Natural killer cell (primary cell): ENCODE data around the gene CDC42SE2. TPM values are rescaled to one million over a fixed set of nuclear protein-coding genes. Genes with fewer than 3 reads are reported as not detected.
"Not testable (repeated sequence)": the region's sequence is repeated elsewhere in the genome, so short reads cannot be mapped to it uniquely, and the experiment has no call there.

Experiments
- ATAC-seq, 3 donors: fragments of 150-1000 bp in 2 of 3; fragments of 200-7000 bp in 1 of 3; cut with Tn5 transposase; 1 replicate in 1 of 3; 2 replicates in 2 of 3; pipeline ENCODE4 v1.10.0; 2021; ENCODE audit warnings: mild to moderate bottlenecking in 2 of 3, moderate library complexity in 2 of 3
- DNase-seq, 2 donors: peaks; one replicate each; pipeline versions ENCODE4 v3.0.0 to v3.0.0-alpha.2; 2013 to 2021; ENCODE audit warnings: mixed read lengths in 1 of 2
- H3K27ac ChIP-seq: one replicate; pipeline ENCODE4 v1.5.1; 2013; ENCODE audit warnings: mild to moderate bottlenecking, low read length
- H3K27me3 ChIP-seq: one replicate; pipeline ENCODE4 v1.6.1; 2013; ENCODE audit warnings: low read length; ENCODE audit not compliant: control insufficient read depth, insufficient read depth
- H3K36me3 ChIP-seq: one replicate; pipeline ENCODE4 v1.6.1; 2013; ENCODE audit warnings: low read length; ENCODE audit not compliant: control insufficient read depth, insufficient read depth
- H3K4me1 ChIP-seq: one replicate; pipeline ENCODE4 v1.6.1; 2013; ENCODE audit warnings: low read length; ENCODE audit not compliant: control insufficient read depth, insufficient read depth
- H3K4me3 ChIP-seq: one replicate; pipeline ENCODE4 v1.5.1; 2013; ENCODE audit warnings: low read length
- H3K9me3 ChIP-seq: one replicate; pipeline ENCODE4 v1.6.1; 2013; ENCODE audit warnings: low read length; ENCODE audit not compliant: control insufficient read depth, insufficient read depth
- H3K27ac Mint-ChIP-seq, 2 donors: one replicate each; pipeline ENCODE4 v1.8.0; 2022; ENCODE audit warnings: mild to moderate bottlenecking in 2 of 2, mixed read lengths in 2 of 2, moderate library complexity in 1 of 2
- H3K27me3 Mint-ChIP-seq, 2 donors: one replicate each; pipeline ENCODE4 v1.8.0; 2022; ENCODE audit warnings: low read depth in 2 of 2, mixed read lengths in 2 of 2
- H3K36me3 Mint-ChIP-seq: one replicate; pipeline ENCODE4 v1.8.0; 2022; ENCODE audit warnings: mixed read lengths
- H3K4me1 Mint-ChIP-seq, 2 donors: one replicate each; pipeline ENCODE4 v1.8.0; 2022; ENCODE audit warnings: mixed read lengths in 2 of 2
- H3K4me3 Mint-ChIP-seq: one replicate; pipeline ENCODE4 v1.8.0; 2022; ENCODE audit warnings: mild to moderate bottlenecking, moderate library complexity, mixed read lengths
- H3K9me3 Mint-ChIP-seq, 2 donors: one replicate each; pipeline ENCODE4 v1.8.0; 2022; ENCODE audit warnings: mixed read lengths in 2 of 2
- CTCF ChIP-seq: fragments of 200-600 bp; IDR thresholded peaks from one replicate; pipeline ENCODE4 v1.8.0; 2022; ENCODE audit warnings: antibody characterized with exemption
- WGBS: methylation state at CpG from one replicate; pipeline ENCODE4 v1.1.7; 2013; ENCODE audit warnings: missing lambda C conversion rate; ENCODE audit not compliant: insufficient coverage; 5-methylcytosine and 5-hydroxymethylcytosine counted together
- intact Hi-C: fragments of 100-400 bp; cut with micrococcal nuclease; formaldehyde crosslinking; loops from one replicate; pipeline ENCODE4 v1.14.2; 2022
- total RNA-seq, 4 donors: library from RNA; stranded (reverse); fragments of 120-200 nt in 1 of 4; gene quantifications; one replicate each; pipeline versions ENCODE4 v1.2.3 to v1.2.4, GENCODE V29; 2013 to 2022

Gene CDC42SE2
- total RNA-seq, 3 donors from 2014 or later (not counting 1 experiment from before 2014, with no cell fraction given) = 140 to 183 (median 166) TPM

- Mint-ChIP-seq H3K4me3 (peak overlapping the region; percentile 45), H3K27me3 (no peaks in the 10 kb centered on the region), H3K36me3 (no peaks in the 10 kb centered on the region), H3K9me3 (no peaks in the 10 kb centered on the region), H3K4me1 (peaks cover 79 to 81% of the 10 kb centered on the region in 2 donors), H3K27ac (peak overlapping the region; percentile 73 to 93)
- no peaks in the 10 kb centered on the region for H3K27me3 ChIP-seq
- no peak overlapping the region for H3K4me3 ChIP-seq
- H3K27ac ChIP-seq = peak overlapping the region; percentile 69
- intact Hi-C loops = loop anchor here (5.0 kb wide), 1 partner anchor 69 kb away; no protein-coding TSS in a partner anchor
- no peaks in the 10 kb centered on the region for H3K36me3 ChIP-seq
- H3K4me1 ChIP-seq = peaks cover 60% of the 10 kb centered on the region
- H3K9me3 ChIP-seq = no peaks in the 10 kb centered on the region
- ATAC-seq (no peak), DNase-seq (peak in 1 of 2 donors; percentile 44)
- 45% methylated on average over 2 of the region's 6 CpGs for WGBS
- no peak for TF ChIP-seq CTCF
Observed at GRCh38 chr5:131276072-131276471, 12.2 kb downstream of the CDC42SE2 start.

GRCh38 chr5:131277447-131277846 lies 13.6 kb downstream of the CDC42SE2 start:
- DNase-seq = peak in 1 of 2 donors; percentile 42
- H3K27me3 Mint-ChIP-seq = no peaks in the 10 kb centered on the region

GRCh38 chr5:131277875-131278740 lies 14.3 kb downstream of the CDC42SE2 start:
- H3K36me3 ChIP-seq = no peaks in the 10 kb centered on the region
- intact Hi-C loops = loop anchor here (5.0 kb wide), 1 partner anchor 71 kb away; no protein-coding TSS in a partner anchor

More at GRCh38 chr5:131277447-131277846, 13.6 kb downstream of the CDC42SE2 start:
- H3K27ac ChIP-seq = peak overlapping the region; percentile 0
- Mint-ChIP-seq H3K27ac (peak overlapping the region; percentile 82 to 93), H3K9me3 (no peaks in the 10 kb centered on the region), H3K36me3 (no peaks in the 10 kb centered on the region), H3K4me3 (peak overlapping the region; percentile 78), H3K4me1 (peaks cover 78 to 81% of the 10 kb centered on the region in 2 donors)
- H3K36me3 ChIP-seq = no peaks in the 10 kb centered on the region
- TF ChIP-seq CTCF = no peak
- no peaks in the 10 kb centered on the region for H3K9me3 ChIP-seq
- peaks cover 51% of the 10 kb centered on the region for H3K4me1 ChIP-seq
- no peak for ATAC-seq
- H3K4me3 ChIP-seq = no peak overlapping the region
- no peaks in the 10 kb centered on the region for H3K27me3 ChIP-seq
- intact Hi-C loops = loop anchor here (5.0 kb wide), 1 partner anchor 70 kb away; no protein-coding TSS in a partner anchor

GRCh38 chr5:131278741-131279124 lies 14.9 kb downstream of the CDC42SE2 start:
- H3K27me3 Mint-ChIP-seq = not testable (repeated sequence)

More at GRCh38 chr5:131277875-131278740, 14.3 kb downstream of the CDC42SE2 start:
- H3K4me1 Mint-ChIP-seq = peaks cover 76 to 77% of the 10 kb centered on the region in 2 donors
- 78% methylated on average over 3 of the region's 5 CpGs for WGBS
- H3K4me1 ChIP-seq = peaks cover 56% of the 10 kb centered on the region
- ATAC-seq = peak; percentile 24 to 34 (median 31)
- H3K36me3 Mint-ChIP-seq = no peaks in the 10 kb centered on the region
- no peak for TF ChIP-seq CTCF
- no peaks in the 10 kb centered on the region for H3K27me3 Mint-ChIP-seq
- peak overlapping the region; percentile 82 to 93 for H3K27ac Mint-ChIP-seq
- peak in 1 of 2 donors; percentile 63 for DNase-seq
- no peaks in the 10 kb centered on the region for H3K9me3 Mint-ChIP-seq
- H3K4me3 Mint-ChIP-seq = peak overlapping the region; percentile 78
- H3K27me3 ChIP-seq = no peaks in the 10 kb centered on the region
- no peaks in the 10 kb centered on the region for H3K9me3 ChIP-seq
- peak overlapping the region; percentile 59 for H3K27ac ChIP-seq
- H3K4me3 ChIP-seq = no peak overlapping the region

More at GRCh38 chr5:131278741-131279124, 14.9 kb downstream of the CDC42SE2 start:
- DNase-seq, H3K36me3 ChIP-seq, H3K9me3 ChIP-seq, H3K27me3 ChIP-seq, H3K9me3 Mint-ChIP-seq, ATAC-seq, H3K4me3 ChIP-seq, H3K36me3 Mint-ChIP-seq: not testable (repeated sequence)
- 91% methylated on average over 6 of the region's 6 CpGs for WGBS
- Mint-ChIP-seq H3K4me3 (peak overlapping the region; percentile 78), H3K27ac (peak overlapping the region; percentile 82 to 93), H3K4me1 (peaks cover 82 to 84% of the 10 kb centered on the region in 2 donors)
- intact Hi-C loops = loop anchor here (5.0 kb wide), 1 partner anchor 71 kb away; no protein-coding TSS in a partner anchor
- peak overlapping the region; percentile 44 for H3K27ac ChIP-seq
- H3K4me1 ChIP-seq = peaks cover 55% of the 10 kb centered on the region
